IMR-90 (cell line): Measurements from ENCODE around the gene PRR36. TPM values are rescaled to one million over a fixed set of nuclear protein-coding genes. Genes with fewer than 3 reads are reported as not detected.

Experiments used
- CEBPB ChIP-seq: IDR thresholded peaks from 2 replicates; pipeline ENCODE4 v1.6.1; 2012; ENCODE audit warnings: low read depth, low read length, improper control_type of control experiment
- CTCF ChIP-seq: conservative IDR thresholded peaks from 2 replicates; pipeline ENCODE4 v1.5.1; 2012; ENCODE audit warnings: mild to moderate bottlenecking, low read depth, low read length, improper control_type of control experiment
- MAFK ChIP-seq: IDR thresholded peaks from 2 replicates; pipeline ENCODE4 v1.6.1; 2012; ENCODE audit warnings: low read depth, low read length, improper control_type of control experiment
- SMC3 ChIP-seq: fragments of 150-350 bp; IDR thresholded peaks from 2 replicates; pipeline ENCODE4 v1.6.1; 2016; ENCODE audit warnings: low read depth, mild to moderate bottlenecking, antibody characterized with exemption, low read length, moderate library complexity
- polyA plus RNA-seq, 3 experiments: library from polyadenylated mRNA; depleted of rRNA; stranded (reverse); fragments of >200 nt; gene quantifications; 2 replicates each; pipeline ENCODE4 v1.2.3, GENCODE V29; 2012; ENCODE audit warnings: low replicate concordance in 1 of 3
- total RNA-seq: library from RNA; depleted of rRNA; stranded (reverse); fragments of >200 nt; gene quantifications from 2 replicates; pipeline ENCODE4 v1.2.3, GENCODE V29; 2012

PRR36 gene
- total and polyA plus RNA-seq, 2 of the 4 experiments (the other 2 are of a cell fraction) = 0.02 TPM; not detected in 1

- TF ChIP-seq CTCF (no peak), SMC3 (no peak), MAFK (no peak), CEBPB (no peak)
These were observed 12.4 kb downstream of the PRR36 start (continued) for GRCh38 chr19:7861619-7862412.
